Measurements from ENCODE around the gene DIPK1C. TPM values are rescaled to one million over a fixed set of nuclear protein-coding genes. Genes with fewer than 3 reads are reported as not detected.

DIPK1C gene
- total RNA-seq, 1 experiment from 2014 or later: not detected

- TF ChIP-seq, protein P1, sequence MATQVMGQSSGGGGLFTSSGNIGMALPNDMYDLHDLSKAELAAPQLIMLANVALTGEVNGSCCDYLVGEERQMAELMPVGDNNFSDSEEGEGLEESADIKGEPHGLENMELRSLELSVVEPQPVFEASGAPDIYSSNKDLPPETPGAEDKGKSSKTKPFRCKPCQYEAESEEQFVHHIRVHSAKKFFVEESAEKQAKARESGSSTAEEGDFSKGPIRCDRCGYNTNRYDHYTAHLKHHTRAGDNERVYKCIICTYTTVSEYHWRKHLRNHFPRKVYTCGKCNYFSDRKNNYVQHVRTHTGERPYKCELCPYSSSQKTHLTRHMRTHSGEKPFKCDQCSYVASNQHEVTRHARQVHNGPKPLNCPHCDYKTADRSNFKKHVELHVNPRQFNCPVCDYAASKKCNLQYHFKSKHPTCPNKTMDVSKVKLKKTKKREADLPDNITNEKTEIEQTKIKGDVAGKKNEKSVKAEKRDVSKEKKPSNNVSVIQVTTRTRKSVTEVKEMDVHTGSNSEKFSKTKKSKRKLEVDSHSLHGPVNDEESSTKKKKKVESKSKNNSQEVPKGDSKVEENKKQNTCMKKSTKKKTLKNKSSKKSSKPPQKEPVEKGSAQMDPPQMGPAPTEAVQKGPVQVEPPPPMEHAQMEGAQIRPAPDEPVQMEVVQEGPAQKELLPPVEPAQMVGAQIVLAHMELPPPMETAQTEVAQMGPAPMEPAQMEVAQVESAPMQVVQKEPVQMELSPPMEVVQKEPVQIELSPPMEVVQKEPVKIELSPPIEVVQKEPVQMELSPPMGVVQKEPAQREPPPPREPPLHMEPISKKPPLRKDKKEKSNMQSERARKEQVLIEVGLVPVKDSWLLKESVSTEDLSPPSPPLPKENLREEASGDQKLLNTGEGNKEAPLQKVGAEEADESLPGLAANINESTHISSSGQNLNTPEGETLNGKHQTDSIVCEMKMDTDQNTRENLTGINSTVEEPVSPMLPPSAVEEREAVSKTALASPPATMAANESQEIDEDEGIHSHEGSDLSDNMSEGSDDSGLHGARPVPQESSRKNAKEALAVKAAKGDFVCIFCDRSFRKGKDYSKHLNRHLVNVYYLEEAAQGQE (IDR thresholded peaks at IDR 0.05; ENCODE audit: low read depth): no peak
- TF ChIP-seq CBX3 (IDR thresholded peaks at IDR 0.05; ENCODE audit: low read depth) (no peak), POLR2A (IDR thresholded peaks at IDR 0.05; ENCODE audit: borderline replicate concordance, extremely low read depth, insufficient read depth, insufficient read length) (no peak), ZFX (IDR thresholded peaks at IDR 0.05) (no peak), YY1 (IDR thresholded peaks at IDR 0.05; ENCODE audit: extremely low read depth, insufficient replicate concordance, low read depth, low read length) (no peak), RAD21 (IDR thresholded peaks at IDR 0.05; ENCODE audit: low read depth) (no peak)
These were observed 22.5 kb upstream of the DIPK1C start (continued) for GRCh38 chr18:74479486-74480148.

DNA sequence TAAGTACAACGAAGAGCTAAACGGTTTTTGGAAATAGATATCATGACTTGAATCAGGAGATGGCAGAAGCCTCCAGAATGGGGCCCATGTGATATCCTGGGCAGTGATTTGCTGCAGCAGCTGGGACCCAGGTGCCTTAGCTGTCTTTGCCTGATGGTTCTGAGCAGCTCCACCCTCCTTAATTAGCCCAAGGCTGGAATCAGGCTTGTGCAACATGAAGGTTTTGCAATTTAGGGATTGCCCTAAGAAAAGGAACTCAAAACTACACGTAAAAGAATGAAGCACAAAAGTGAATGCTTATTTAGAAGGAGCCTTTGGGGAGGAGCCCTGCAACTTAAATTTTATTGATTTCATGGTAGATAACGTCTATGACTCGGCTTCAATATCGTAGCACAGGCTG, 21.8 kb upstream of the DIPK1C start:
- ATAC-seq: no peak
- no peak overlapping the region for H3K4me3 ChIP-seq (replicated peaks in 1 of 2; ENCODE audit: low read depth in 1 of 2, low read length in 2 of 2)
- no peaks in the 10 kb centered on the region for H3K9me3 ChIP-seq (ENCODE audit: control insufficient read depth in 1 of 2, insufficient read depth in 1 of 2, low read depth in 1 of 2, low read length in 2 of 2)
- ChIA-PET POLR2A (no interaction called here), CTCF (no interaction called here), RAD21 (ENCODE audit: low non-redundant PET in 1 of 2, low total read pairs in 2 of 2, uncharacterized antibody in 2 of 2, unreplicated experiment in 2 of 2) (no interaction called here)
- H3K4me2 ChIP-seq (ENCODE audit: low read length): no peak overlapping the region
- no peaks in the 10 kb centered on the region for H4K20me1 ChIP-seq (ENCODE audit: insufficient read depth)
- H3K79me2 ChIP-seq (ENCODE audit: insufficient read depth, low read length): no peaks in the 10 kb centered on the region
- H3K27me3 ChIP-seq (ENCODE audit: insufficient read depth, low read length): no peaks in the 10 kb centered on the region
- no peak overlapping the region for H3K27ac ChIP-seq (ENCODE audit: low read depth, low read length)
- H3K9ac ChIP-seq (ENCODE audit: low read length): no peak overlapping the region
- no peaks in the 10 kb centered on the region for H3K9me2 ChIP-seq (ENCODE audit: insufficient read depth)
- no peaks in the 10 kb centered on the region for H3K36me3 ChIP-seq (ENCODE audit: control insufficient read depth in 1 of 2, insufficient read depth in 2 of 2, low read length in 2 of 2)
- intact Hi-C loops (cut with micrococcal nuclease): loop anchor here (5.0 kb wide), 1 partner anchor 282 kb away; no protein-coding TSS in a partner anchor
- H2AFZ ChIP-seq (ENCODE audit: low read depth, low read length, poor library complexity, severe bottlenecking): no peak overlapping the region
- no peak for DNase-seq (ENCODE audit: low read depth, low spot score)
- H3K4me1 ChIP-seq (ENCODE audit: control insufficient read depth in 1 of 2, insufficient read depth in 2 of 2, low read length in 2 of 2): no peaks in the 10 kb centered on the region
- no TSS peak for BruUV-seq (replicated peaks)
- TF ChIP-seq CBX3 (IDR thresholded peaks at IDR 0.05; ENCODE audit: low read depth) (no peak), JUND (IDR thresholded peaks at IDR 0.05) (no peak), YY1 (IDR thresholded peaks at IDR 0.05; ENCODE audit: extremely low read depth, insufficient replicate concordance, low read depth, low read length) (no peak), POLR2AphosphoS5 (IDR thresholded peaks at IDR 0.05; ENCODE audit: low read depth, low read length) (no peak), EZH2phosphoT487 (IDR thresholded peaks at IDR 0.05; ENCODE audit: borderline replicate concordance) (no peak), TCF7L2 (IDR thresholded peaks at IDR 0.05; ENCODE audit: borderline replicate concordance, extremely low read depth, insufficient read depth, insufficient read length) (no peak), SP1 (IDR thresholded peaks at IDR 0.05; ENCODE audit: low read depth) (no peak), SRF (IDR thresholded peaks at IDR 0.05; ENCODE audit: low read depth) (no peak), ELF1 (IDR thresholded peaks at IDR 0.05; ENCODE audit: borderline replicate concordance, low read depth) (no peak), EZH2 (IDR thresholded peaks at IDR 0.05) (no peak)
- TF ChIP-seq, protein P2, sequence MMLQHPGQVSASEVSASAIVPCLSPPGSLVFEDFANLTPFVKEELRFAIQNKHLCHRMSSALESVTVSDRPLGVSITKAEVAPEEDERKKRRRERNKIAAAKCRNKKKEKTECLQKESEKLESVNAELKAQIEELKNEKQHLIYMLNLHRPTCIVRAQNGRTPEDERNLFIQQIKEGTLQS (IDR thresholded peaks at IDR 0.05): no peak
- TF ChIP-seq, protein P3, sequence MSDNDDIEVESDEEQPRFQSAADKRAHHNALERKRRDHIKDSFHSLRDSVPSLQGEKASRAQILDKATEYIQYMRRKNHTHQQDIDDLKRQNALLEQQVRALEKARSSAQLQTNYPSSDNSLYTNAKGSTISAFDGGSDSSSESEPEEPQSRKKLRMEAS (IDR thresholded peaks at IDR 0.05): no peak
